MCF 10A (cell line): ENCODE measurements around the gene TTC7B. TPM values are rescaled to one million over a fixed set of nuclear protein-coding genes. Genes with fewer than 3 reads are reported as not detected.

Source experiments
- BruUV-seq: library from RNA; stranded (reverse); fragments of 400-500 nt; replicated peaks from 2 replicates; lab custom pipeline; 2021; lab: Mats Ljungman, UMichigan
- CTCF ChIA-PET: fragments of 300-600 bp; sonication (Branson Sonifier 250); formaldehyde crosslinking; extraction: SDS; loops from one replicate; lab custom pipeline; 2021; ENCODE audit warnings: antibody characterized with exemption, inconsistent platforms; lab: Yijun Ruan, JAX
- POLR2A ChIA-PET: fragments of 300-600, 350-650 bp; sonication (Branson Sonifier 250); formaldehyde crosslinking; extraction: SDS; loops from one replicate; lab custom pipeline; 2020; ENCODE audit warnings: antibody characterized with exemption, inconsistent platforms; lab: Yijun Ruan, JAX
- DNase-seq: peaks from one replicate; pipeline ENCODE4 v3.0.0-alpha.2; 2018; ENCODE audit not compliant: unreplicated experiment
- H3K27ac Mint-ChIP-seq: one replicate; pipeline ENCODE4 v1.8.0; 2022; ENCODE audit warnings: mild to moderate bottlenecking, low read depth, mixed read lengths; ENCODE audit not compliant: unreplicated experiment
- H3K27me3 Mint-ChIP-seq: one replicate; pipeline ENCODE4 v1.8.0; 2022; ENCODE audit warnings: mixed read lengths; ENCODE audit not compliant: insufficient read depth, unreplicated experiment
- H3K36me3 Mint-ChIP-seq: one replicate; pipeline ENCODE4 v1.8.0; 2022; ENCODE audit warnings: mild to moderate bottlenecking, moderate library complexity, mixed read lengths; ENCODE audit not compliant: insufficient read depth, unreplicated experiment
- H3K4me1 Mint-ChIP-seq: one replicate; pipeline ENCODE4 v1.8.0; 2022; ENCODE audit warnings: mixed read lengths; ENCODE audit not compliant: insufficient read depth, unreplicated experiment
- H3K4me3 Mint-ChIP-seq: one replicate; pipeline ENCODE4 v1.8.0; 2022; ENCODE audit warnings: mild to moderate bottlenecking, moderate library complexity, mixed read lengths; ENCODE audit not compliant: unreplicated experiment
- H3K9me3 Mint-ChIP-seq: one replicate; pipeline ENCODE4 v1.8.0; 2022; ENCODE audit warnings: mixed read lengths; ENCODE audit not compliant: unreplicated experiment
- intact Hi-C: fragments of 100-400 bp; cut with micrococcal nuclease; formaldehyde crosslinking; loops from 2 replicates; pipeline ENCODE4 v1.14.1; 2022
- total RNA-seq: library from RNA; stranded (reverse); gene quantifications from 2 replicates; pipeline ENCODE4 v1.2.3, GENCODE V29; 2022
- TF ChIP-seq, protein P1 (sequence below): fragments of 200-600 bp; IDR thresholded peaks from one replicate; pipeline ENCODE4 v1.8.0; 2022; ENCODE audit warnings: antibody characterized with exemption, mild to moderate bottlenecking; ENCODE audit not compliant: unreplicated experiment

TTC7B gene
- total RNA-seq, 1 experiment from 2014 or later = 31.1 TPM

DNA sequence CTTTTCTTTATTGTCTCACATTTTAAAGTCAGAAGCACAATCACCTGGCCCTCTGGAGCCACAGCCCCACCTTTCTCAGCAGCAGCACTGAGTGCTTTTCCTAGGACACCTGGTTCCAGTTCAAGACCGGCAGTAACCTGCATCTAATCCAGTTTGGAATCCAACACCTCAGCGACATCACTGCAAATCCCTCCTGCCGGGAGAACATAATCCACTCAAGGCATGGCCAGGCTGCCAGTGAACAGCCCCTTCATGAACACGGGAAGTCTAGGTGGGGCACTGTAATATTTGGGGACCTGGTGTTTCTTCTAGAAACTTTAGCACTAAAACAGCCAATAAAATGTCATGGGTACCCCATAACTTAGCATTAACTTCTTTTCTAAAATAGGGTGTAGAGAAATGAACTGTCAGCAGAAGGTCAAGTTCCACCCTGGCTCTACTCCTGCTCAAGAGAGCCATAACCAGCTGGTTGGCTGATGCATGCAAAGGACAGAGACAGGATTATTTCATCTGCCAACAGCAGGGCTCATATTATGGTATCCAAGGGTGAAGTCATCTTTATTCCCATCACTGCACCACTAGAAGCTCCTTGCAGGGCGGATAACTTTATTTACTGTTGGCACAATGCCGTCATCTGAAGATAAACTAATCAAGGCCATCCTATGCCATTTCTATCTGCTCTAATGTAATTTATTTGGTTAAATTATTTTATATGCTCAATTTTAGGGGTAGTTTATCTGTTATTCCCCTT is 76.7 kb downstream of the TTC7B start:
- H3K9me3 Mint-ChIP-seq = no peaks in the 10 kb centered on the region
- TF ChIP-seq, protein P1, sequence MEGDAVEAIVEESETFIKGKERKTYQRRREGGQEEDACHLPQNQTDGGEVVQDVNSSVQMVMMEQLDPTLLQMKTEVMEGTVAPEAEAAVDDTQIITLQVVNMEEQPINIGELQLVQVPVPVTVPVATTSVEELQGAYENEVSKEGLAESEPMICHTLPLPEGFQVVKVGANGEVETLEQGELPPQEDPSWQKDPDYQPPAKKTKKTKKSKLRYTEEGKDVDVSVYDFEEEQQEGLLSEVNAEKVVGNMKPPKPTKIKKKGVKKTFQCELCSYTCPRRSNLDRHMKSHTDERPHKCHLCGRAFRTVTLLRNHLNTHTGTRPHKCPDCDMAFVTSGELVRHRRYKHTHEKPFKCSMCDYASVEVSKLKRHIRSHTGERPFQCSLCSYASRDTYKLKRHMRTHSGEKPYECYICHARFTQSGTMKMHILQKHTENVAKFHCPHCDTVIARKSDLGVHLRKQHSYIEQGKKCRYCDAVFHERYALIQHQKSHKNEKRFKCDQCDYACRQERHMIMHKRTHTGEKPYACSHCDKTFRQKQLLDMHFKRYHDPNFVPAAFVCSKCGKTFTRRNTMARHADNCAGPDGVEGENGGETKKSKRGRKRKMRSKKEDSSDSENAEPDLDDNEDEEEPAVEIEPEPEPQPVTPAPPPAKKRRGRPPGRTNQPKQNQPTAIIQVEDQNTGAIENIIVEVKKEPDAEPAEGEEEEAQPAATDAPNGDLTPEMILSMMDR = no peak
- intact Hi-C loops = no loop called here
- ChIA-PET CTCF (interaction anchor here (0.9 kb wide), 1 partner anchor 20 kb away, joined by 3 read pairs; no protein-coding TSS in a partner anchor), POLR2A (no interaction called here)
- no TSS peak for BruUV-seq
- H3K27ac Mint-ChIP-seq = no peak overlapping the region
- no peaks in the 10 kb centered on the region for H3K4me1 Mint-ChIP-seq
- no peak for DNase-seq
- H3K36me3 Mint-ChIP-seq = peaks cover 7% of the 10 kb centered on the region
- H3K4me3 Mint-ChIP-seq = no peak overlapping the region
- H3K27me3 Mint-ChIP-seq = no peaks in the 10 kb centered on the region

DNA sequence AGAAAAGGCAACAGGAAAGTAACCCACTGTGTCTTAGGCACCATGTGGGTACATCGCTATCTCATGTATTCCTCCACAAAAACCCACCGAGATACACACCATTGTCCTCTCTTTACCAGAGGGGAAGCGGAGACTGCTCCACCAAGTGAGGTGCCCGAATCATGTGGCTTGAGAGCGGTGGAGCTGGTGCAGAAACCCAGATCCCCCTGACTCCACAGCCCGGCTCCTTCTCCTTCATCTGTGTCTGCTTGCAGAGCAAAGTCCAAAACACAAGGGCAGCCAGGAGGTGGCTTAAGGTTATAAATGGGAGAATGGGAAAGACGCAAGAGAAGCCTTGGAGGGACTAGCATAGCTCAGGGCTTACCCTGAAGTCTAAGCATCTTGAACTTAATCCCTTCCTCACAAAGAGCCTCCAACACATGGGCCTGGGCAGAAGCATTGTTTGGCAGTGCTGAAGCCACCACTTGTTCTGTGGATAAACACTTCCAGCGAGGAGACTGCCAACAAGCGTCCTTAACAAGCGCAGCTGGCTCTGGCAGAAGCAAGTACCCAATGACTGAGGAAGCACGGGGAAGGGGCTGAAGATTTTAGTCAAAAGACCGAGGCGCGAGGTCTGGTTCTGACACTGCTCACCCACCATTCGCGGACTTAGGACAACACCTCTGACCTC is 83.0 kb downstream of the TTC7B start:
- TF ChIP-seq, protein P1 = no peak
- POLR2A ChIA-PET = interaction anchor here (0.6 to 1.6 kb wide), 2 partner anchors 21 to 25 kb away, joined by 4 to 8 read pairs; no protein-coding TSS in a partner anchor
- DNase-seq = no peak
- Mint-ChIP-seq H3K9me3 (no peaks in the 10 kb centered on the region), H3K4me3 (no peak overlapping the region), H3K27me3 (no peaks in the 10 kb centered on the region), H3K4me1 (no peaks in the 10 kb centered on the region), H3K36me3 (no peaks in the 10 kb centered on the region), H3K27ac (no peak overlapping the region)
- CTCF ChIA-PET = interaction anchor here (0.7 kb wide), 1 partner anchor 50 kb away, joined by 3 read pairs; no protein-coding TSS in a partner anchor
- BruUV-seq = no TSS peak
- intact Hi-C loops = no loop called here

DNA sequence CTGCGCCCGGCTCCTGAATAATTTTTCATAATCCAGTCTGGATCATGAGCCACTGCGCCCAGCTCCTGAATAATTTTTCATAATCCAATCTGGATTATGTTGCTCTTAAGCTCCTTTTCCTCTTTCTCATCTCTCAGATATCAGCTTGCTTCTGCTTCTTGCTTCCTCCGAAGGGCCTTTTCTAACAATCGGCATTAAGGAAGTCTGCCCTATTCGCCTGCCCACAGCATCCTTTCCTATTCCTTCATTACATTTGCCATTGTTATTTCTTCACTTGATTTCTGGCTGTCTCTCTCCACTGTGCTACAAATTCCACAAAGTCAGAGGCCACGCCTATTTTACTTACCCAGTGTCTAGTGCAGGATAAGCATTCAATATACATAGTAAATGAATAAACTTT is 83.5 kb downstream of the TTC7B start:
- no peak overlapping the region for H3K4me3 Mint-ChIP-seq
- intact Hi-C loops = no loop called here
- H3K4me1 Mint-ChIP-seq = no peaks in the 10 kb centered on the region
- TF ChIP-seq, protein P1 = no peak
- H3K27ac Mint-ChIP-seq = no peak overlapping the region
- POLR2A ChIA-PET = interaction anchor here (1.6 kb wide), 1 partner anchor 26 kb away, joined by 4 read pairs; no protein-coding TSS in a partner anchor
- no peaks in the 10 kb centered on the region for H3K9me3 Mint-ChIP-seq
- no peaks in the 10 kb centered on the region for H3K27me3 Mint-ChIP-seq
- no peak for DNase-seq
- CTCF ChIA-PET = interaction anchor here (0.5 to 1.0 kb wide), 3 partner anchors 11 to 51 kb away, joined by 3 read pairs; no protein-coding TSS in a partner anchor
- BruUV-seq = no TSS peak
- H3K36me3 Mint-ChIP-seq = no peaks in the 10 kb centered on the region

DNA sequence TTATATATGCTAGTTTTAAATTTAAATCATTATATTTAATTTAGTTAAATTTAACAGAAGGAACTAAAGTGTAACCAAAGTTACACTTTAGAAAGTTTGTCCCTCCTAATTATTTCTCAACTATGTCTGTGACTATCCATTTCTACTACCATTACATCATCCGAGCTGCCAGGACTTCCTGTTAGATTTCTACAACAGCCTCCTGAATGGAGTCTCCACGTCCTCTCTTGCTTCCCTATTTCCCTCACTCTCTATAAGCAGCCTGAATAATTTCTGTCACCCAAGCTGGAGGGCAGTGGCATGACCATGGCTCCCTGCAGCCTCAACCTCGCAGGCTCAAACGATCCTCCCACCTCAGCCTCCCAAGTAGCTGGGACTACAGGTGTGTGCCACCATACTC is 84.1 kb downstream of the TTC7B start:
- POLR2A ChIA-PET = no interaction called here
- DNase-seq = no peak
- CTCF ChIA-PET = interaction anchor here (0.5 to 1.0 kb wide), 2 partner anchors 10 to 33 kb away, joined by 3 read pairs; no protein-coding TSS in a partner anchor
- no peaks in the 10 kb centered on the region for H3K9me3 Mint-ChIP-seq
- intact Hi-C loops = no loop called here
- no peaks in the 10 kb centered on the region for H3K36me3 Mint-ChIP-seq
- H3K4me3 Mint-ChIP-seq = no peak overlapping the region
- H3K4me1 Mint-ChIP-seq = no peaks in the 10 kb centered on the region
- BruUV-seq = no TSS peak
- TF ChIP-seq, protein P1 = no peak
- no peak overlapping the region for H3K27ac Mint-ChIP-seq
- H3K27me3 Mint-ChIP-seq = no peaks in the 10 kb centered on the region
